GM12874 (cell line): ENCODE measurements around the gene TMEM242.
A peak's percentile ranks its signal among the peaks of the same experiment; 100 is the strongest.

Experiments
- CTCF ChIP-seq: IDR thresholded peaks from 2 replicates; pipeline ENCODE4 v1.5.1; 2011; ENCODE audit warnings: low read depth, mild to moderate bottlenecking, control low read depth, low read length, moderate library complexity; ENCODE audit not compliant: insufficient read depth

Gene TMEM242

GRCh38 chr6:157323255-157323965 lies at the start of gene TMEM242:
TSS of gene TMEM242 (minus strand) at chr6:157323519. CDS start at chr6:157323499, 20 bp downstream.
- TF ChIP-seq CTCF, result 0 out of 2 replicates have a peak, but pooled peaks have one; percentile 1

GRCh38 chr6:157372501-157373280 lies 49.4 kb upstream of the TMEM242 start:
- no peak for TF ChIP-seq CTCF

- TF ChIP-seq CTCF, result no peak
Measured at GRCh38 chr6:157370755-157371154, 47.4 kb upstream of the TMEM242 start.

- no peak for TF ChIP-seq CTCF
Measured at GRCh38 chr6:157368359-157369049, 45.2 kb upstream of the TMEM242 start.

- TF ChIP-seq CTCF, result no peak
Measured at GRCh38 chr6:157366648-157367047, 43.3 kb upstream of the TMEM242 start.

- TF ChIP-seq CTCF, result no peak
Measured at GRCh38 chr6:157364705-157365104, 41.4 kb upstream of the TMEM242 start.

GRCh38 chr6:157361886-157362285 lies 38.6 kb upstream of the TMEM242 start:
- TF ChIP-seq CTCF, result no peak
